ENCODE measurements around the gene TEX44.

GRCh38 chr2:231579560-231579959 lies 13.1 kb upstream of the TEX44 start:
- TF ChIP-seq CTCF (IDR thresholded peaks at IDR 0.05; ENCODE audit: low read depth, low read length) (no peak), EZH2phosphoT487 (IDR thresholded peaks at IDR 0.05; ENCODE audit: low read depth) (no peak)
